HG03432 (cell line): Measurements from ENCODE around the gene BARD1.
"Not testable (repeated sequence)": the region's sequence is repeated elsewhere in the genome, so short reads cannot be mapped to it uniquely, and the experiment has no call there.

Experiments
- ATAC-seq: cut with Tn5 transposase; IDR thresholded peaks from one replicate; pipeline ENCODE4 v1.9.1; 2021; ENCODE audit warnings: mild to moderate bottlenecking, moderate library complexity; ENCODE audit not compliant: unreplicated experiment

Gene BARD1

DNA sequence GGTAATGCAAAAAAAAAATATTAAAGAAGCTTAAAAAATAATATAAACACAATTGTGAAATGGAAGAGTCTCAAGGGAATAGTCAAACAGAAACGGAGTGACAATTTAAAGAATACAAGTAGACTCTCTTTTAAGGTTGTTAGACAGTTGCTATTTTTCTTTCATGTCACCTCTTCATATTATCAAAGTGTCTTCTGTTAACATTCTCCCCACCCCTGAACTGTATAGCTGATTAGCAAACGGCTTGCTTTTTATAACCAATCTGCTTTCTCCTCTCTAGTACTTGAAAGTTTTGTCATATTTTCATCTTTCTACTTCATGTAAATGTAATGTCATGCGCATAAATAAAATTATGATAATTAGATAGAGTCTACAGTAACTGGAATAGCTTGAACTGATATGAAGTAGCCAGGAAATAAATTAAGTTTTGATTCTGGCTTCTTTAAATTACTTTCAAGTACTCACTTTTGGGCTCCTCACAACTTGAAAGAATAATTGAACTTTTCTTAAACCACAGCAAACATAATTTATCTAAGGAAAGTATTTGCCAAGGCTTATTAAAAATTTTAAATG lies 37.0 kb downstream of the BARD1 start:
- no peak for ATAC-seq

DNA sequence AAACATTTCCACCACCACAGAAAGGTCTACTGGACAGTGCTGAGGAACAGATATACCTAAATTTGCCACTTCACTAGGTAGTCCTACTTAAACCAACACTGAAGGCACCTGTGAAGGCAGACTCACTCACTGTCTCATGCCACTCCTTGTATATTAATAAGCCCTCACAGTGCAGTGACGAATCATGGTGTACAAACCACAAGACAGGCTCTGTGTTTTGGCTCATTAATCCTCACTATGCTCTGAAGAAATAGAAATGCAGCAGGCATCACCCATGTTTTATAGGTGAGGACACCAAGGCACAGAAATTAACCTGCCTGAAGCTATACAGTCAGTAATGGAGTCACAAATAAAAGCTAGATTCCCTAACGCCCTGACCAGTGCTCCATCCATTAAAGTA lies 44.3 kb downstream of the BARD1 start:
- ATAC-seq, result no peak

DNA sequence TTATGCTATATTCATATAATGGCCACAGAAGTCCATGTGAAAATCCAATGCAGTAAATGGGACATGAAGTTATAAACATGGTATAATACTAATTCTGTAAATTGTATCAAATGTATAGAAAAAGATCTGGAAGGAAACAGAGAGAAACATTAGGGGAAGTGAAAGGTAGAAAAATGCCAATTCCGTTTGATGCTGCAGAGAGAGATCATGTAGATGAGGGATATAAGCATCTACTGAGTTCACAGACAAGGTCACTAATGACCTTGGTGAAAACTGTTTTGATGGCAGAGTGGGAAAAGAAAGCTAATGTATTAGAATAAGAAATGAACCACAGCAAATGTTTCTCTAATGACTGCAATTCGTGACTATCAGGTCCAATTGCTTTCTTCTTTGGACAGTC lies 56.0 kb downstream of the BARD1 start:
- ATAC-seq, result no peak

DNA sequence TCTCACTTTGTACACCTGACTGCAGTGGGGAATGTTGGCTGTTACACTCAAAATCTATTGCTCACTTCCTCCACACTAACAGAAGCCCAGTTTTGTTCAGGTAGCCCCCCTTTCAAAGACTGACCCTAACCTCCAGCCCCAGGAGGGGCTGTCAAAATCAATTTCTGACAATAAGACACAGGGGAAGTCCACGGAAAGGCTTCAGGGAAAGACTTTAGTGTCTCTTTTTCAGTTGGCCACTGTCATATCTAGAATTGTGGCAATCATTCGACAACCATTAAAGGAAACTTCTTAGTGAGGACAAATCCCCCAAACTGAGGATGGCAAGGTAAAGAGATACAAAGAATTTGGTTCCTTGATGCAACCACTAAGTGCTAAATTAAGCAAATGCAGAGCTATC lies 59.0 kb downstream of the BARD1 start:
- no peak for ATAC-seq

DNA sequence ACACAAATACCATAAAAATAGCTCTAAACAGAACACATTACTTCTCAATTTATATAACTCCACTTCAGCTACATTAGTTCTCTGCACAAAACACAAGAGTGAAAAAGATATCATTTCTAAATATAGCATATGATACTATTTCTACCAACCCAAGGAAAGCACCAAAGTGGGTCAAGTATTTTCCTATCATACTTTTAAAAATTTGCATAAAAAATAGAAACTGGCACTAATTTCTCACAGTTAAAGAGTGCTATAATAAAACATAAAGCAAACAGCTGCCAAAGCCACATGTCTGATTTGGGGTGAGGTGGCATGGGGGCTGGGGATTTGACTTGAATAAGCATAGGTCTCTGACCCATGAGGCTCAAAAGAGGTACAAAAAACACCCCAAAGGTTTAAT lies 61.5 kb downstream of the BARD1 start:
- peak; percentile 71 for ATAC-seq

DNA sequence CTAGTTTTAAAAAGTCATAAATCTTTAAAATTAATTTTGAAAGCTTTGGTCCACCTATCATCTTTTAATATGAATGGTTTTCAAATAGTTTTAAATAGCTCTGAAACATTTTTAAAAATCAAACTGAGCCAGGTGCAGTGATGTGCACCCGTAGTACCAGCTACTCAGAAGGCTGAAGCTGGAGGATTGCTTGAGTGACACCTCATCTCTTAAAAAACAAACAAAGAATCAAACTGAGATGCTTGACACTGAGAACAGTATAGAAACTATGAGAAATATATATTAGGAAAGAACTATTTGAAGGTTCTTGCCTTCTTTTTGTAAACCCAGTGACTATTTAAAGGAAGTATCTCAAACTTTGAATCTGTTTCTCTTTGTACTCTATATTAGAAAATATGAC lies 67.4 kb downstream of the BARD1 start:
- peak; percentile 29 for ATAC-seq

DNA sequence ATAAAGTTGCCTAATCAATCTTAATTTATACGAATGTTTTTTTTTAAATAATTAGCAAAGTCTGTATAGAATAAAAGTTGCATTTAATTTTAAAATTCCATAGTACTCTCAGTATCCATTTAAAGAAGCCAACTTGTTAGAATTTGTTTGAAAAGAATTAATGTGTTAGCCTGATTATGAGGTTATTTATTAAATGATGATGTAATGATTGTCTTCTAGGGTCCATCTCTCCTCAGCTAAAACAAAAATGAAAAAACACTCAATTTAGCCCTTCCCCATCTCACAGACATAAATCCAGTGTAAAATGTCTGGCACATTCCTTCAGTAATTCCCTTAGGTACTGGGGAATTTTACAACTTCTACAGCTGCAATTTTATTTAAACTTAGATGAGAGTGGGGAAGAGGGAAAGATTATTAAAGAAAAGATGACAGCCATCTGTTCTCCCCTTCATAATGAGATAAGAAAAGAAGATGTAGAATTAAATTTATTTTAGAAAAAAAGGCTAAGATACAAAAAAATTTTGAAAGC lies 68.6 kb downstream of the BARD1 start:
- ATAC-seq, result no peak

DNA sequence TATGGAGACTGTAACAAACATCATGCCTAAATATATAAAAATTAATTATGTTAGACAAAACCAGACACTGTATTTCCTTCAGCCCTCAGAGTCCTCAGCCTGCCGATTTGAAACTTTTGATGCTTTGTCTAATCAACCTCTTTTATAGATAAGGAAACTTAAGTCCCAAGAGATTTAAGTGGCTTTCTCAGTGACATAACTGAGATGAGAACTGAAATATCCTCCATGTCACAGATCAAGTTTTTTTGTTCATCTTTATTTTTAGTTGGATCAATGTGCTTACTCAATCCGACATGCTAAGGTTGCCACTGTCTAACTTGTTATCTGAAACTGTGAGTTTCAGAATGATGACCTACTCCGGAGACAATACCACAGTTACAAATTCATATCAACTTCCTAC lies 72.3 kb downstream of the BARD1 start:
- peak; percentile 99 for ATAC-seq

DNA sequence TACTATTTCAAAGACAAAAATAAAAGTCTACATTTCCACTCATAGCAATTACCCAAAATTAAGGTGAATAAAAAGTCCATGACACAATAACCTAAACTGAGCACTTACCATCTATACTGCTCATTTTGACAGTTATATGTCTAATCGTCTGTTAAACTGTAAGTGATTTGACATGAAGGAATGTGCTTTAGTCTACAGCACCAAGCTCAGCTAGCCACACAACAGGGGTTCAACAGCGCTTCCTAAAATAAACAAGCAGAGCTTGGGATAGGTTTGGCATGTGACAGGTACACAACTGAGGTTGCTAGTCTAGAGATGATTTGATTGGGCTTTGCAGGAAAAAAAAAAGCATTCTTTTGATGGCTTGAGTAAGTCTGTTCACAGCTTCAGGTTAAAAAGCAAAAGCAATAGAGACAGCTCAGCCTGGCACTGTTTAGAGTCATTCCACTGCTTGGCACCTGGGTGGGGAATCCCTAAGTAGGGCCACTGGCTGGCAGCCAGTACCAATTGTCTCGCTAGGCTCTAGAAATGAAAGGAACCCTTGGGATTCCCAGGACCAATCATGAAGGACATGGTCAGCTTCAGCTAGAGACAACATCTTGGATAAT lies 78.6 kb downstream of the BARD1 start:
- ATAC-seq, result peak; percentile 82

DNA sequence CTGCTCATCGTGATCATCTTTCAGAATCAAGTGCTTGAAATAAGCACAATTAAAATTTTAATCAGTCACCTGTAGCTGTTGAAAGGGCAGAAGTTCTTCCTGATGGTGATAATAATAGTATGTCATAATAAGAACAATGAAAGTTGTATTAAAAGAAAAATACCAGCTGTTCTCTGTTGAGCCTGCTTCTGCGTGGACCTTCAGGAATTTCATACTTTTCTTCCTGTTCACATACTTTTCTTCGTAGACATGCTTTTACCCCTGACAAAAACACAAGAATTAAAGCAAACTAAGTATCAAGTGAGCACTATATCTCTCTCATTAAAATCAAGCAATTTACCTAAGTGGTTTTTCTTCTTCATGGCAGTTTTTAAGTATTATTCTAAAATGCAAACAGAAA lies 79.2 kb downstream of the BARD1 start:
- ATAC-seq, result no peak

DNA sequence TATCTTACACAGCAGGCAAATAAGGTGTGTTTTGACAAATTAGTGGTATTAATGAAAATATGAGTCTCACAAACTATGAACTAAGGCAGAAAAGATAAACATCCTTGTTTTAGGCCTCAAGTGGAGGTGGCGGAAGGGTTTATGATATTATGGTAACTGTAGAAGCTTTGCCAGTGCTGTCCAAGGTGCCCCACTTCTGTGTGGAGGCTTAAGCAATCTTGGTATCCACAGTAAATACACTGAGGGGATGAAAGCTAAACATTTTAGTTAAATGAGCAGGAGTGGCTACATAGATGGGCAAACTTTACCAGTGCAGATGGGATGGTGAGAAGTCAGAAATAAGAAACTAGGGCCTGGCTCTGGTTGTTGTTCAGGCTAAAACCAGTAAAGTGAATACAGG lies 84.7 kb downstream of the BARD1 start:
- ATAC-seq, result no peak

DNA sequence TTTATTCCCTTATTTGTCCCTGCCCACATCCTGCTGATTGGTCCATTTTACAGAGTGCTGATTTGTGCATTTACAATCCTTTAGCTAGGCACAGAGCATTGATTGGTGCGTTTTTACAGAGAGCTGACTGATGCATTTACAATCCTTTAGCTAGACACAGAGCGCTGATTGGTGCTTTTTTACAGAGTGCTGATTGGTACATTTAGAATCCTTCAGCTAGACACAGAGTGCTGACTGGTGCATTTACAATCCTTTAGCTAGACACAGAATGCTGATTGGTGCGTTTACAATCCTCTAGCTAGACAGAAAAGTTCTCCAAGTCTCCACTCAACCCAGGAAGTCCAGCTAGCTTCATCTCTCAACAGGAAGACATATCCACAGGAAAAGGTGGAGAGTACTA lies 91.6 kb downstream of the BARD1 start:
- not testable (repeated sequence) for ATAC-seq

DNA sequence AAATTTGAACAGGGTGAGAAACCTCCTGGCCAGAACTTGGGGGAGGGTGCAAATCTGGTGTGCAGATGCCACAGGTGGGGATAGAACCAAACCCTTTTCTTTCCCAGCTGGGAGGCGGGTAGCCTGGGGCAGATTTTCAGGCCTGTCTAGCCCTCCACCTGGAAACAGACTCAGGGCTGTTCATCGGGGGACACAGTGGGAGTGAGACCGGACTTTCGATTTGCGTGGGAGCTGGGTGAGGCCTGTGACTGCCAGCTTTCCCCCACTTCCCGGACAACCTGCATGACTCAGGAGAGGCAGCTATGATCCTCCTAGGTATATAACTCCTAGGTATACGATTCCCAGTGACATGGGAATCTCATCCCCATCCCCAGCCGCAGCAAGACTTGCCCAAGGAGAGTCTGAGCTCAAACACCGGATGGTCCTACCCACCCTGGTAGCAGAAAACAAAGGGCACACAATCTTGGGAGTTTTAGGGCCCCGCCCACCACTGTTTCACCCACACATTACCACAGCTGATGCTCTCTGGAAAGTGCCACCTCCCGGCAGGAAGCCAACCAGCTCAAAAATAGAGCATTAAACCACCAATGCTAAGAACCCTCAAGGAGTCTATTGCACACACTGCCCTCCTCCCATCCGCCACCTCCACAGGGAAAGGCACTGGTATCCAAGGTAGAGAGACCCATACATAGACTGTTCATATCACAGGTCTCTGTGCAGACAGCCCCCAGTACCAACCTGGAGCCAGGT lies 92.5 kb downstream of the BARD1 start:
- ATAC-seq, result no peak

DNA sequence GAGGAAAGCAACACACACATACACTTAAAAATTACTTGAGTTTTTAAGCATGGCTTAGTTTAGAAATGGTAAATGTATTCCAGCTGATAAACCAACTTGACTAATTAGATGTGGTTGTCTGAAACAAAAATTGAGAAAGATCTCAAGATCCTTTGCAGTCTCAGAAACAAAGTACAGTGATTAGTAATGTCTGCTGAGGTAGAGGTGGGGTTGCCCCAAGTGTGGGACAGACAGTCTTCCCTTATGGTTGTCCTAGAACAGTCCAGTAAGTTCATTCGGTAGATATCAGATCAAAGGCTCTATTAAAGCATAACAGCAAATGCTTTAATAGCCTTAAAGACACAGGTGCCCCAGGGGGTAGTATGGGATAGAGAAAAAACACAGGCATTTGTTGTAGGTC lies 94.5 kb downstream of the BARD1 start:
- no peak for ATAC-seq

DNA sequence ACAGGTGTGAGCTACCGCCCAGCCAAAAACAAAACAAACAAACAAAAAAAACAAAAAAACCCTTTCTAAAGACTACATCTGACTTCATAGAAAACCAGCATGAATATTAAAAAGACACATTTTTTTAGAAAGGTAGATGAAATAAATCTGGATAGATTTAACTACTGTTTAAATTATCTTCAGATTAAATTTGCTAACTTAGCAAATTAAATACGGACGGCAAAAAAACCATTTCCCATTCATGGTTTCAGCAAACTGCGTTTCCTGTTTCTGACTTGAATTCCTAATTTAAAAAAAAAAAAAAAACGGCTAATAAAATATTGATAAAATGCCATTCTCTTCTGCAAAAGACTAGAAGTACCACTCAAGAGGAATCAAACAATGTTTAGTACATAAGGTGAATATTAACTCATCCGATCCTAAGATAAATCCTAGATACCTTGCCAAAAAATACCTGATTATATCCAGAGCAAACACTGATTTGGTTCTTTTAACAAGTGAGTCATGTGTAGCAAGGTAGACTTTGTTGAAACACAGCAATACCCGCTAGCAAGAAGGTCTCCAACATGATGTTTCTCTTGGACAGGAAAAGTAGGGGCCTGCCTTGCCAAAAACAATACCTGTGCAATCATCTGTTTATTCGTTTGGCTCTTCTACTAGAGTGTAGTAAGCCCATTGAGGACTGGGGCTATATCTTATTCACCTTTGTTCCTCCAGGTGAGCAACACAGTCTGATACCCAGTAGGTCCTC lies 96.2 kb downstream of the BARD1 start:
- ATAC-seq, result no peak

DNA sequence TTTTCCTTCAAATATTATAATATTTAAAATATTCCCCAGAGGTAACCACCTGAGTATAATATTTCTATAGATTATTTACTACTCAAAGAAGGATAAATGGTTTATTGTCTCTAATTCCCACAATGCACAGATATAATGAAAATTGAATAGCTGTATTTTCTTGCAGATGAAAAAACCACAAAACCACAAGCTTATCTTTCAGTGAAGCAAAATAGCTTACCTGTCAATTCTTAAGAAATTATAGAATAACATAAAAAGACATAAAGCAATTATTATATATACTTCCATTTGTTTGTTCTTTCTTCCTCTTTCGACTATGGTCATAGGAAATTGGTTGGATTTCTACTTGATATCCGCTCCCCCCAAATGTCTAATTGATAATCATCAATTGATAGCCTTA lies 98.8 kb downstream of the BARD1 start:
- ATAC-seq, result no peak

DNA sequence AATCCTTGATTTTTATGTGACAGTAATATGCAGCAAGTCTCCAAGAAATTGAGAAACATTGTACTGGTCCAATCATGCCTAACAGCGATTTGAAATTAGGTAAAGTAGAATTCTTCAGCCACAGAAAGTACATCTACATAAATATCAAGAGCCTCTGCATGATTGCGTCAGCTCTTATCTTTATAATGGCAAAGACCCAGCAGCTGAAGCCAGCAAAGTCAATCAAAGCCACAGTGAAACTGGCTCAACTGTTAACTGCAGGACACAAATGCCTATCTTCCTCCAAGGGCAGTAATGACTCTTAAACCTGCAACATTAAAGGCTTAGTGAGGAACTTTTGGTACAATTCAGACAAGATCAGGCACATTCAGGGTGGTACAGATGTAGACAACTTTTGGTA lies 102.5 kb downstream of the BARD1 start:
- no peak for ATAC-seq

DNA sequence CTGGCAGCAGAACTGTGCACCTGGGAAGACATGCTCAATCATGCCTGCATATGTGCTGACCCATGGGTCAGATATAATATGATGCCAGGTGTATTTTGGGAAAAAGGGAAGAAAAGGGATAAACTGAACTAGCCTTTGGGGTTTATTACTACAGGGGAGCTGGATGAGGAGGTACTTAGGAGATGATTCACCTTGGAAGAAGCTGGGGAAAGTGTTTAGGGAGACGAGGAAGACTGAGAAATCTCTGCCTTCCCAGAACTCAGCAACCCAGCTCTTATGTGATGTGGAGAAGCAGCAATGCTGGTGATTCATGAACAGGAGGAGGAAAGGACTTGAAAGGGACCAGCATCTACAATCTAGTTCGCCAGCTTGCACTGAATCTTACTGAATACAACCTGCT lies 110.2 kb downstream of the BARD1 start:
- ATAC-seq, result no peak

DNA sequence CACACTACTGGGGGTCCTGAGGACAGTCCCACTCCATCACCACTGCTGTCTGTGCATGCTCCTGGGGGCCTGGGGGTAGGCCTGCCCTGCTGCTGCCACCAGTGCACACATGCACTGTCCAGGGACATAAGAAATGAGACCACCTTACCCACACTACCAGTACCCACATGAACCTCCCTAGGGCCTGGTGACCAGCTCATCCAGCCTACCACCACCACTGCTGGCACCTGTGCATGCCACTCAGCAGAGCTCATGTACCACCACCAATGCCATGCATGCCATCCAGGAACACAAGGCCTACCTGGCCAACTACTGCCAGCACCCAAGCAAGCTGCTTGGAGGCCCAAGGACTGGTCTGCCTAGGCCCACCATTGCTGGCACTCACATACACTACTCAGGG lies 112.8 kb downstream of the BARD1 start:
- no peak for ATAC-seq

DNA sequence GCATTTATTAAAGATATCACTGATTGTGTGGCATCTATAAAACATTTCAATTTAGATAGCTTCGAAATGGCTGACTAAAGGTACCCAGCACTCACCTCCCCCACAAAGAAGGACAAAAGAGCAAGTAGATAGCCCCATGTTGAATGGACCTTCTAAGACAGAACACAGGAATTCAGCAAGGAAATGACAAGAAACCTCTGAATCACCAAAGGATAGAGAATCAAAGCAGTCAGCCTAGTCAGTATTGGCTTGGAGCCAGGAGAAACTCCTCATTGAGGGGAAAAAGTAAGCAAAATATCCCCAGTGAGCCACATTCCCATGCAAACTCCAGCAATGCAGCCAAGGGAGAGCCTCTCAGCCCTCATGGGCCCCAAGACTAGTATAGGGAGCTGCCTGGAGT lies 113.7 kb downstream of the BARD1 start:
- ATAC-seq, result no peak

DNA sequence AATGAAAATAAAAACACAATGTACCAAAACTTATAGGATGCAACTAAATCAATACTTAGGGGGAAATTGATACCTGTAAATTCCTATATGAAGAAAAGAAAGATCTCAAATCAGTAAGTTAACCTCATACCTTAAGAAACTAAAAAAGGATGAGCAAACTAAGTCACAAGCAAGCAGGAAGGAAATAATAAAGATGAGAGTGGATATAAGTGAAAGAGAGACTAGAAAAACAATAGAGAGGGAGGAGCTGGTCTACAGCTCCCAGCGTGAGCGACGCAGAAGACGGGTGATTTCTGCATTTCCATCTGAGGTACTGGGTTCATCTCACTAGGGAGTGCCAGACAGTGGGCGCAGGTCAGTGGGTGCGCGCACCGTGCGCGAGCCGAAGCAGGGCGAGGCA lies 125.9 kb downstream of the BARD1 start:
- peak; percentile 85 for ATAC-seq

DNA sequence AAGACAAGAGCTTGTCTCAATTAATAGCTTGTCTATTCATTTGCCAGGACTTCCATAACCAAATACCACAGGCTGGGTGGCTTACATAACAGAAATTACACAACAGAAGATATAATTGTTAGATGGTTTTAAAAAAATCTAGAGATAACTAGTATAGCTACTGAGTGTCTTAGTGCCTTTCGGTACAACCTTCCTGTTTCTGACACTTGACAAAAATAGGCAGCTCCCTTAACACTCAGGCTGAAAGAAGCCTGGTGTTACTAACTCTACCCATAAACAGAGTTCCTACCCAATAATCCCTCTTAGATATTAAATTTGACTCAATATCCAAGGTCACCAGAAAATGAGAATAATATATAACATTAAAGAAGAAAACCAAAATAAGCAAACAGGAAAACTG lies 129.7 kb downstream of the BARD1 start:
- peak; percentile 52 for ATAC-seq
